ENCODE data around the gene TEX29. TPM values are rescaled to one million over a fixed set of nuclear protein-coding genes. Genes with fewer than 3 reads are reported as not detected.

Gene TEX29
- total RNA-seq, 1 experiment from 2014 or later = not detected

GRCh38 chr13:111363591-111363990 is 43.1 kb downstream of the TEX29 start:
- H3K27ac ChIP-seq (ENCODE audit: low read length) = no peak overlapping the region
- ChIA-PET POLR2A (no interaction called here), CTCF (no interaction called here)
- ATAC-seq (no peak), DNase-seq (ENCODE audit: low read depth, low spot score) (no peak)
- BruUV-seq (replicated peaks) = no TSS peak
- no peaks in the 10 kb centered on the region for H3K36me3 ChIP-seq (ENCODE audit: control insufficient read depth, insufficient read depth, low read length)
- no peaks in the 10 kb centered on the region for H3K27me3 ChIP-seq (ENCODE audit: control insufficient read depth, insufficient read depth, low read length)
- no peak for TF ChIP-seq SIN3A (IDR thresholded peaks at IDR 0.05; ENCODE audit: borderline replicate concordance, insufficient read depth, low read depth, low read length)
- TF ChIP-seq CTCF (IDR thresholded peaks at IDR 0.05) = no peak
- TF ChIP-seq POLR2AphosphoS5 (IDR thresholded peaks at IDR 0.05; ENCODE audit: low read depth, low read length) = no peak
- TF ChIP-seq, protein P1, sequence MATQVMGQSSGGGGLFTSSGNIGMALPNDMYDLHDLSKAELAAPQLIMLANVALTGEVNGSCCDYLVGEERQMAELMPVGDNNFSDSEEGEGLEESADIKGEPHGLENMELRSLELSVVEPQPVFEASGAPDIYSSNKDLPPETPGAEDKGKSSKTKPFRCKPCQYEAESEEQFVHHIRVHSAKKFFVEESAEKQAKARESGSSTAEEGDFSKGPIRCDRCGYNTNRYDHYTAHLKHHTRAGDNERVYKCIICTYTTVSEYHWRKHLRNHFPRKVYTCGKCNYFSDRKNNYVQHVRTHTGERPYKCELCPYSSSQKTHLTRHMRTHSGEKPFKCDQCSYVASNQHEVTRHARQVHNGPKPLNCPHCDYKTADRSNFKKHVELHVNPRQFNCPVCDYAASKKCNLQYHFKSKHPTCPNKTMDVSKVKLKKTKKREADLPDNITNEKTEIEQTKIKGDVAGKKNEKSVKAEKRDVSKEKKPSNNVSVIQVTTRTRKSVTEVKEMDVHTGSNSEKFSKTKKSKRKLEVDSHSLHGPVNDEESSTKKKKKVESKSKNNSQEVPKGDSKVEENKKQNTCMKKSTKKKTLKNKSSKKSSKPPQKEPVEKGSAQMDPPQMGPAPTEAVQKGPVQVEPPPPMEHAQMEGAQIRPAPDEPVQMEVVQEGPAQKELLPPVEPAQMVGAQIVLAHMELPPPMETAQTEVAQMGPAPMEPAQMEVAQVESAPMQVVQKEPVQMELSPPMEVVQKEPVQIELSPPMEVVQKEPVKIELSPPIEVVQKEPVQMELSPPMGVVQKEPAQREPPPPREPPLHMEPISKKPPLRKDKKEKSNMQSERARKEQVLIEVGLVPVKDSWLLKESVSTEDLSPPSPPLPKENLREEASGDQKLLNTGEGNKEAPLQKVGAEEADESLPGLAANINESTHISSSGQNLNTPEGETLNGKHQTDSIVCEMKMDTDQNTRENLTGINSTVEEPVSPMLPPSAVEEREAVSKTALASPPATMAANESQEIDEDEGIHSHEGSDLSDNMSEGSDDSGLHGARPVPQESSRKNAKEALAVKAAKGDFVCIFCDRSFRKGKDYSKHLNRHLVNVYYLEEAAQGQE (IDR thresholded peaks at IDR 0.05; ENCODE audit: insufficient read depth in 1 of 2, low read depth in 2 of 2, low read length in 1 of 2) = no peak
- TF ChIP-seq TCF7L2 (IDR thresholded peaks at IDR 0.05; ENCODE audit: low read depth, low read length) = no peak
- in situ Hi-C loops (cut with HindIII; ENCODE audit: low pct_unique_long_range_greater_than_20kb, low sequenced_read_pairs) = no loop called here
- no peaks in the 10 kb centered on the region for H3K4me1 ChIP-seq (ENCODE audit: control insufficient read depth, insufficient read depth, low read length)
- no peaks in the 10 kb centered on the region for H3K9me3 ChIP-seq (ENCODE audit: control insufficient read depth, insufficient read depth, low read depth, low read length)
- intact Hi-C loops (cut with micrococcal nuclease; ENCODE audit: unreplicated experiment) = no loop called here
- no peak overlapping the region for H3K4me3 ChIP-seq (ENCODE audit: low read depth in 2 of 2, low read length in 2 of 2)

- Histone ChIP-seq H3K4me3 (ENCODE audit: low read depth in 2 of 2, low read length in 2 of 2) (no peak overlapping the region), H3K36me3 (ENCODE audit: control insufficient read depth, insufficient read depth, low read length) (no peaks in the 10 kb centered on the region), H3K27me3 (ENCODE audit: control insufficient read depth, insufficient read depth, low read length) (no peaks in the 10 kb centered on the region), H3K27ac (ENCODE audit: low read length) (no peak overlapping the region), H3K9me3 (ENCODE audit: control insufficient read depth, insufficient read depth, low read depth, low read length) (no peaks in the 10 kb centered on the region), H3K4me1 (ENCODE audit: control insufficient read depth, insufficient read depth, low read length) (no peaks in the 10 kb centered on the region)
- ATAC-seq (no peak), DNase-seq (ENCODE audit: low read depth, low spot score) (no peak)
- no TSS peak for BruUV-seq (replicated peaks)
- POLR2A ChIA-PET = no interaction called here
- in situ Hi-C loops (cut with HindIII; ENCODE audit: low pct_unique_long_range_greater_than_20kb, low sequenced_read_pairs) (no loop called here), intact Hi-C loops (cut with micrococcal nuclease; ENCODE audit: unreplicated experiment) (no loop called here)
- TF ChIP-seq SIN3A (IDR thresholded peaks at IDR 0.05; ENCODE audit: borderline replicate concordance, insufficient read depth, low read depth, low read length) (no peak), CTCF (IDR thresholded peaks at IDR 0.05) (no peak), POLR2AphosphoS5 (IDR thresholded peaks at IDR 0.05; ENCODE audit: low read depth, low read length) (no peak), TCF7L2 (IDR thresholded peaks at IDR 0.05; ENCODE audit: low read depth, low read length) (no peak)
- TF ChIP-seq, protein P1 (IDR thresholded peaks at IDR 0.05; ENCODE audit: insufficient read depth in 1 of 2, low read depth in 2 of 2, low read length in 1 of 2) = no peak
- CTCF ChIA-PET = no interaction called here
These were observed 44.9 kb downstream of the TEX29 start for GRCh38 chr13:111365149-111366005.
